ENCODE data around the gene RBM33.
"Not testable (repeated sequence)": the region's sequence is repeated elsewhere in the genome, so short reads cannot be mapped to it uniquely, and the experiment has no call there.

The RBM33 gene

GRCh38 chr7:155816192-155816508 is 171.7 kb downstream of the RBM33 start:
- no peak for DNase-seq
- TF ChIP-seq GATA1 (IDR thresholded peaks at IDR 0.05; ENCODE audit: low read depth, low read length): no peak
- TF ChIP-seq POLR2A (IDR thresholded peaks at IDR 0.05; ENCODE audit: low read length): no peak

- DNase-seq: no peak
- TF ChIP-seq POLR2A (IDR thresholded peaks at IDR 0.05; ENCODE audit: low read length): no peak
- no peak for TF ChIP-seq GATA1 (IDR thresholded peaks at IDR 0.05; ENCODE audit: low read depth, low read length)
Observed at GRCh38 chr7:155816996-155817395, 172.5 kb downstream of the RBM33 start.

- DNase-seq: not testable (repeated sequence)
Observed at GRCh38 chr7:155817515-155817914, 173.1 kb downstream of the RBM33 start.

GRCh38 chr7:155818154-155818819 is 173.8 kb downstream of the RBM33 start:
- no peak for TF ChIP-seq GATA1 (IDR thresholded peaks at IDR 0.05; ENCODE audit: low read depth, low read length)
- TF ChIP-seq POLR2A (IDR thresholded peaks at IDR 0.05; ENCODE audit: low read length): no peak
- DNase-seq: no peak

- no peak for DNase-seq
- no peak for TF ChIP-seq GATA1 (IDR thresholded peaks at IDR 0.05; ENCODE audit: low read depth, low read length)
Observed at GRCh38 chr7:155818820-155819168, 174.3 kb downstream of the RBM33 start.

- no peak for TF ChIP-seq POLR2A (IDR thresholded peaks at IDR 0.05; ENCODE audit: low read length)
- no peak for TF ChIP-seq GATA1 (IDR thresholded peaks at IDR 0.05; ENCODE audit: low read depth, low read length)
- DNase-seq: no peak
Observed at GRCh38 chr7:155819186-155819585, 174.7 kb downstream of the RBM33 start.

- DNase-seq: no peak
- no peak for TF ChIP-seq POLR2A (IDR thresholded peaks at IDR 0.05; ENCODE audit: low read length)
Observed at GRCh38 chr7:155820246-155820645, 175.8 kb downstream of the RBM33 start.

- no peak for DNase-seq
Observed at GRCh38 chr7:155820788-155821187, 176.3 kb downstream of the RBM33 start.

GRCh38 chr7:155821851-155822250 is 177.4 kb downstream of the RBM33 start:
- no peak for DNase-seq
- TF ChIP-seq GATA1 (IDR thresholded peaks at IDR 0.05; ENCODE audit: low read depth, low read length): no peak
- no peak for TF ChIP-seq POLR2A (IDR thresholded peaks at IDR 0.05; ENCODE audit: low read length)

More at GRCh38 chr7:155820788-155821187, 176.3 kb downstream of the RBM33 start:
- no peak for TF ChIP-seq GATA1 (IDR thresholded peaks at IDR 0.05; ENCODE audit: low read depth, low read length)
- no peak for TF ChIP-seq POLR2A (IDR thresholded peaks at IDR 0.05; ENCODE audit: low read length)

- DNase-seq: no peak
Observed at GRCh38 chr7:155824227-155824886, 179.9 kb downstream of the RBM33 start.

GRCh38 chr7:155825336-155825735 is 180.9 kb downstream of the RBM33 start:
- no peak for TF ChIP-seq POLR2A (IDR thresholded peaks at IDR 0.05; ENCODE audit: low read length)
- no peak for TF ChIP-seq GATA1 (IDR thresholded peaks at IDR 0.05; ENCODE audit: low read depth, low read length)
- no peak for DNase-seq

More at GRCh38 chr7:155824227-155824886, 179.9 kb downstream of the RBM33 start:
- TF ChIP-seq POLR2A (IDR thresholded peaks at IDR 0.05; ENCODE audit: low read length) (no peak), GATA1 (IDR thresholded peaks at IDR 0.05; ENCODE audit: low read depth, low read length) (no peak)

GRCh38 chr7:155829796-155830470 is 185.5 kb downstream of the RBM33 start:
- no peak for TF ChIP-seq GATA1 (IDR thresholded peaks at IDR 0.05; ENCODE audit: low read depth, low read length)
- TF ChIP-seq POLR2A (IDR thresholded peaks at IDR 0.05; ENCODE audit: low read length): no peak
- DNase-seq: no peak
